Stimulated activated CD4-positive, alpha-beta T cell treated with anti-CD3 and anti-CD28 coated beads, Interleukin-15, amount 100 ng/mL, for 48 hours (primary cell): ENCODE measurements around the gene SNX9.
"Not testable (repeated sequence)": the region's sequence is repeated elsewhere in the genome, so short reads cannot be mapped to it uniquely, and the experiment has no call there.

Experiments used
- DNase-seq, 2 donors: peaks; one replicate each; pipeline ENCODE4 v3.0.0-alpha.2; 2020; ENCODE audit warnings: low read depth in 2 of 2

The SNX9 gene

GRCh38 chr6:157927011-157927410, 104.0 kb downstream of the SNX9 start:
- no peak for DNase-seq

- DNase-seq, result no peak
Measured at GRCh38 chr6:157928428-157928827, 105.4 kb downstream of the SNX9 start.

- DNase-seq, result no peak
Measured at GRCh38 chr6:157929076-157929475, 106.0 kb downstream of the SNX9 start.

- DNase-seq, result no peak
Measured at GRCh38 chr6:157929765-157930319, 106.8 kb downstream of the SNX9 start.

- DNase-seq, result no peak
Measured at GRCh38 chr6:157935786-157936185, 112.7 kb downstream of the SNX9 start.

GRCh38 chr6:157937318-157937717, 114.3 kb downstream of the SNX9 start:
- DNase-seq, result no peak

DNA sequence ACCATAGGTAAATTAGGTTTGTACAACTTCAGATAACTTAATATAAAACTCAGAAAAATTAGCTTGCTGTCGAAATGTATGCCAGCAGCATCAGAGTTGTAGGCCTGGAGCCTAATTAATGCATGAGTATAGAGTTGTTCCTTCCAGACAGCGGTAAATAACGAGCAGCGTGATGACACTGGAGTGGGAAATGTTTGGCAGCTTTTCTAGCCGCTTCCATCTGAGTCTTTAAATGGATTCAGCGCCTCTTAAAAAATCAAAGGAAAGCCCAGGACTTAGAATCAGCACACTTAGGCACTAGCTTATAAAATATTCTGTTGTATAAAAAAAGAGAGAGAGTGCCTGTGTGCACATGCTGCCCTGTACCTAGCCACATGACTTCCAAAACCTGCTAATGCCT, 114.9 kb downstream of the SNX9 start:
- DNase-seq, result no peak

GRCh38 chr6:157940375-157941036, 117.5 kb downstream of the SNX9 start:
- DNase-seq, result peak; percentile 69 to 75

DNA sequence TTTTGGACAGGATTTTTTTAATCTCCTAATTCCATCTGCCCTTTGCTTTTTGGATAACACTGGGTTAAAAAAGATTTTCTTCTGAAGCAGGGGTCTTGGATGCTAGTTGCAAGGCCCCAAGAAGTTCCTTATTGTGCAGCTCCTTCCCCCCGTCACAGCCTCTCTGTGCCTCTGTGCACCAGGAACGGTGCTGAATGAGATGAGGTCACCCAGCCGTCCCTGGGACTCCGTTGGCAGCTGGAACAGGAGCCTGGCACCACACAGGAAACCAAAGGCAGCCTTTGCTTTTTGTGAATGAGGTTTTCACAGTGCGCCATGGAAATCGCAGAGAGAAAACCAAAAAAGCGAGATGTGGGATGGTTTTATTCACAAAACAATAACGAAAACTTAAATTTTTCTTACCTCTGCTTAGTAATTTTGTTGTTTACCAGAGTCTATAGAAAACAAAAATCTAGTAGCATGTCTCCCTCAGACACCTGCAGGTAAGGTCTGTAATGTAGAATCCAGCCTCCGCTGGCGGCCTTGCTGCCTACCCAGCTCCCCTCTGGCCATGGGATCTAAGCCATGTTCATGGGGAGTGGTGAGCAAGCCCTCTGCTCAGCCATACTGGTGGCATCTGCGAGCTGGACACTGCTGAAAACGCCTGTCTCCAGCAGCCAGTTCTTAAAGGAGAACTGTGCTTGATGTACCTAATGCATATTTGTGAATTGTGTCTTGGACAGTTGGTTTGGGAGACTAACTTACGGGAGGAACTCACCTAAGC, 118.2 kb downstream of the SNX9 start:
- no peak for DNase-seq

- DNase-seq, result no peak
Measured at GRCh38 chr6:157942351-157942750, 119.3 kb downstream of the SNX9 start.

GRCh38 chr6:157943249-157943963, 120.4 kb downstream of the SNX9 start:
- DNase-seq, result no peak

DNA sequence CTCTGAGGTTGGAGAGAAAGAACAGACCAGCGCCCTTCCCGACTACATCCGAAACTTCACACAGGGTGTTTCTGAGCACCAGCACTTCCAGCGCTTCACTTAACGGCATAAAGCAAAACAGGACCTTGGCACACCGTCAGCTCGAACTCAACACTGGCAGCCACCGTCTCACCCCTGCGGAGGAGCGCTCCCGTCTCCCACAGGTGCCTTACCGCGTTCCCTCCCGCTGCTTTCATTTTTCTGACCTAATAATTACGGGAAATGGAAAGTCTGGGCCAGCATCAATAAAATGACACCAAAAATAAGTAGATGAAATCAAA, 120.9 kb downstream of the SNX9 start:
- DNase-seq, result no peak

- peak; percentile 47 to 52 for DNase-seq
Measured at GRCh38 chr6:157944983-157945931, 122.2 kb downstream of the SNX9 start.

- DNase-seq, result no peak
Measured at GRCh38 chr6:157946053-157946617, 123.1 kb downstream of the SNX9 start.

GRCh38 chr6:157946865-157947532, 124.0 kb downstream of the SNX9 start:
- DNase-seq, result no peak

DNA sequence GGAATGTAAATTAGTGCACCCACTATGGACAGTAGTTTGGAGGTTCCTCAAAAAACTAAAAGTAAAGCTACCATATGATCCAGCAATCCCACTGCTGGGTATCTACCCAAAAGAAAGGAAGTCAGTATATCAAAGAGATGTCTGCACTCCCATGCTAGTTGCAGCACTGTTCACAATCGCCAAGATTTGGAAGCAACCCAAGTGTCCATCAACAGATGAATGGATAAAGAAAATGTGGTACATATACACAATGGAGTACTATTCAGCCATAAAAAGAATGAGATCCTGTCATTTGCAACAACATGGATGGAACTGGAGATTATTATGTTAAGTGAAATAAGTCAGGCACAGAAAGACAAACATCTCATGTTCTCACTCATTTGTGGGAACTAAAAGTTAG, 127.9 kb downstream of the SNX9 start:
- not testable (repeated sequence) for DNase-seq

DNA sequence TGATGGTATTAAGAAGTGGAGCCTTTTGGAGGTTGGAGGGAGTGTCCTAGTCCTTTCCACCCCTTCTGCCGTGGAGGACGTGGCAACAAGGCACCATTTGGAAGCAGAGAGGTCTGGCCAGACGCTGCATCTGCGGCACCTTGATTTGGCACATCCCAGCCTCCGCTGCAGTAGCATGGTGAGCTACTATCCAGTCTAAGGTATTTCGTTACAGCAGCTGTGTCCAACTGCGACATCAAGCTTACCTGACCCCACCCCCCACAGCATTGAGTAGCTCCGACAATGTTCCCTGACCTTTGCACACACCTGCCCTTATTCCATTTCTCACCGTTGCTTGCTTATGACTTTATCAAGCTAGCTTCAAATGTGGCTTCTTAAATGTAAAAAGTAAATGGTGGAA, 128.8 kb downstream of the SNX9 start:
- DNase-seq, result no peak

DNA sequence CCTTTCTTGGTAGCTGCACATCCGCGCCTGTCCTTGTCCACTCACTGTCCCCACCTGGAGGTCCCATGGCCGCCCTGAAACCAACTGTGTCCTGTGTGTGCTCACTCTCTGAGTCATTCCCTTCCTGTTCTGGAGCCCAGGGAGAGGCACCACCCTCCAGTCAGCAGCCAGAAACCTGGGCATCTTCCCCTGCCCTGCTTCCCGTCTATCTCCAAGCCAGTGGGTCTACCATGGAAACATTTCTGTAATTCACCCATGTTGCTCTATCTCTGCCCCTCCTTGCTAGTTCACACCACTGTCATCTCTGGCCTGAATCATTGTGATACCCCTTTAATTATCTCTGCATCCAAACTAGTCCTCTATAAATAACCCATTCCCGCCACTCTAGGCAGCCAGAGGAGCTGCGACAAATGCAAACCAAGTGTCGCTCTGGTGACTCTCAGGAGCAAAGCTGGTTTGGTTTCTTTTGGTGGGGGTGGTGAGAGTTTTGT, 129.9 kb downstream of the SNX9 start:
- DNase-seq, result no peak

- DNase-seq, result no peak
Measured at GRCh38 chr6:157953580-157954091, 130.6 kb downstream of the SNX9 start.
